ENCODE data around the gene C9orf152. TPM values are rescaled to one million over a fixed set of nuclear protein-coding genes. Genes with fewer than 3 reads are reported as not detected.

Gene C9orf152
- total RNA-seq, 1 experiment from 2014 or later, result not detected

DNA sequence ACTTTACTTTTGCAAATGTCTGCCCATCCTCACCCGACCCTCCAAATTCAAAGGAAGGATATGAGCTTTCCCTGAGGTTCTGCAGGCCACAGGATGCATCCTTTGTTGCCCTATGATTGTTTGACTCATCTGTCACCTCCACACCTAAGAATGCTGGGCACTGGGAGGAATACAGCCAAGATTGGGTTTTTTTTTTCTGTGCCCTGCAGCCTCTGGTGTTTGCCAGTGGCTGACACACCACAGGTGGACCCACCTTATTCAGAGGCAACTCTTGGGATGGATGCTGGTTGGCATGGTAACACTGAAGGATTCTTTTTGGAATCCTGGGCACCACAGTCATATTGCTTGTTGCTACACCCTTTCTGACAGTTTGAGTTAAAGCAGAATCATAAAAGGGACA lies 29.7 kb downstream of the C9orf152 start:
- no peak for TF ChIP-seq NR3C1 (CRISPR knock-in tag; conservative IDR thresholded peaks at IDR 0.05; ENCODE audit: low read depth)
- TF ChIP-seq OVOL2 (CRISPR knock-in tag; IDR thresholded peaks at IDR 0.05; ENCODE audit: borderline replicate concordance), result no peak
- TF ChIP-seq PRRX2 (CRISPR knock-in tag; IDR thresholded peaks at IDR 0.05), result no peak
- TF ChIP-seq, protein P1, sequence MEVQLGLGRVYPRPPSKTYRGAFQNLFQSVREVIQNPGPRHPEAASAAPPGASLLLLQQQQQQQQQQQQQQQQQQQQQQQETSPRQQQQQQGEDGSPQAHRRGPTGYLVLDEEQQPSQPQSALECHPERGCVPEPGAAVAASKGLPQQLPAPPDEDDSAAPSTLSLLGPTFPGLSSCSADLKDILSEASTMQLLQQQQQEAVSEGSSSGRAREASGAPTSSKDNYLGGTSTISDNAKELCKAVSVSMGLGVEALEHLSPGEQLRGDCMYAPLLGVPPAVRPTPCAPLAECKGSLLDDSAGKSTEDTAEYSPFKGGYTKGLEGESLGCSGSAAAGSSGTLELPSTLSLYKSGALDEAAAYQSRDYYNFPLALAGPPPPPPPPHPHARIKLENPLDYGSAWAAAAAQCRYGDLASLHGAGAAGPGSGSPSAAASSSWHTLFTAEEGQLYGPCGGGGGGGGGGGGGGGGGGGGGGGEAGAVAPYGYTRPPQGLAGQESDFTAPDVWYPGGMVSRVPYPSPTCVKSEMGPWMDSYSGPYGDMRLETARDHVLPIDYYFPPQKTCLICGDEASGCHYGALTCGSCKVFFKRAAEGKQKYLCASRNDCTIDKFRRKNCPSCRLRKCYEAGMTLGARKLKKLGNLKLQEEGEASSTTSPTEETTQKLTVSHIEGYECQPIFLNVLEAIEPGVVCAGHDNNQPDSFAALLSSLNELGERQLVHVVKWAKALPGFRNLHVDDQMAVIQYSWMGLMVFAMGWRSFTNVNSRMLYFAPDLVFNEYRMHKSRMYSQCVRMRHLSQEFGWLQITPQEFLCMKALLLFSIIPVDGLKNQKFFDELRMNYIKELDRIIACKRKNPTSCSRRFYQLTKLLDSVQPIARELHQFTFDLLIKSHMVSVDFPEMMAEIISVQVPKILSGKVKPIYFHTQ (CRISPR knock-in tag; IDR thresholded peaks at IDR 0.05), result no peak
- TF ChIP-seq AFF4 (CRISPR knock-in tag; IDR thresholded peaks at IDR 0.05; ENCODE audit: borderline replicate concordance), result no peak
- no peak for TF ChIP-seq CREB1 (CRISPR knock-in tag; IDR thresholded peaks at IDR 0.05)
- no peak for TF ChIP-seq NFATC4 (CRISPR knock-in tag; IDR thresholded peaks at IDR 0.05)
- TF ChIP-seq PRDM15 (CRISPR knock-in tag; IDR thresholded peaks at IDR 0.05), result no peak
- TF ChIP-seq ZSCAN18 (CRISPR knock-in tag; IDR thresholded peaks at IDR 0.05), result no peak
- Mint-ChIP-seq H3K27ac (no peak overlapping the region), H3K9me3 (peaks cover 11% of the 10 kb centered on the region), H3K4me1 (peaks cover 4% of the 10 kb centered on the region), H3K36me3 (peaks cover 3% of the 10 kb centered on the region; the same call in 1 of the 2 replicates), H3K27me3 (ENCODE audit: low read depth) (no peaks in the 10 kb centered on the region), H3K4me3 (no peak overlapping the region)
- DNase-seq (ENCODE audit: low spot score), result no peak
- ATAC-seq, result no peak
- POLR2A ChIA-PET, result no interaction called here
- CTCF ChIA-PET, result no interaction called here

- ChIA-PET POLR2A (no interaction called here), CTCF (no interaction called here)
- ATAC-seq (no peak), DNase-seq (ENCODE audit: low spot score) (no peak)
- H3K27ac Mint-ChIP-seq, result no peak overlapping the region
- peaks cover 13% of the 10 kb centered on the region for H3K4me1 Mint-ChIP-seq
- no peak overlapping the region for H3K4me3 Mint-ChIP-seq
- TF ChIP-seq PREB (CRISPR knock-in tag; IDR thresholded peaks at IDR 0.05; ENCODE audit: borderline replicate concordance), result no peak
- TF ChIP-seq TP53 (CRISPR knock-in tag; IDR thresholded peaks at IDR 0.05), result no peak
- H3K36me3 Mint-ChIP-seq, result peaks cover 3% of the 10 kb centered on the region; the same call in 1 of the 2 replicates
- H3K27me3 Mint-ChIP-seq (ENCODE audit: low read depth), result no peaks in the 10 kb centered on the region
- H3K9me3 Mint-ChIP-seq, result peaks cover 4% of the 10 kb centered on the region; the same call in 1 of the 2 replicates
Measured at GRCh38 chr9:110175275-110175968, 32.5 kb downstream of the C9orf152 start.
